ENCODE data around the gene BRMS1.

BRMS1 gene

GRCh38 chr11:66316849-66317251, 28.1 kb downstream of the BRMS1 start, which contains the start of gene CD248:
Gene CD248 (minus strand): TSS chr11:66317044. CDS start chr11:66317027, 17 bp downstream.
- Histone ChIP-seq H3K27me3 (ENCODE audit: insufficient read depth, low read length) (no peaks in the 10 kb centered on the region), H3K4me3 (ENCODE audit: low read depth, low read length, poor library complexity, severe bottlenecking) (peak within 1 kb of the TSS; percentile 19), H3K9me2 (ENCODE audit: low read depth, low read length) (no peaks in the 10 kb centered on the region), H3K4me2 (ENCODE audit: low read length) (peak within 1 kb of the TSS; percentile 65), H3K9me3 (ENCODE audit: low read length) (no peaks in the 10 kb centered on the region), H3K36me3 (ENCODE audit: insufficient read depth, low read length) (no peaks in the 10 kb centered on the region), H3K9ac (ENCODE audit: low read length) (peak within 1 kb of the TSS; percentile 62), H2AFZ (ENCODE audit: low read length) (no peak within 1 kb of the TSS), H3K27ac (ENCODE audit: low read depth, low read length, poor library complexity, severe bottlenecking) (peak within 1 kb of the TSS; percentile 91), H3K79me2 (ENCODE audit: insufficient read depth, low read length) (no peaks in the 10 kb centered on the region), H3K4me1 (ENCODE audit: insufficient read depth, low read length, severe bottlenecking) (peaks cover 40% of the 10 kb centered on the region), H3F3A (ENCODE audit: insufficient read depth, low read length) (no peaks in the 10 kb centered on the region), H4K20me1 (ENCODE audit: insufficient read depth, low read length) (no peaks in the 10 kb centered on the region)
- TF ChIP-seq EZH2 (IDR thresholded peaks at IDR 0.05; ENCODE audit: borderline replicate concordance, low read length) (no peak), CTCF (IDR thresholded peaks at IDR 0.05; ENCODE audit: low read length) (no peak)

GRCh38 chr11:66315921-66316811, 28.7 kb downstream of the BRMS1 start:
- Histone ChIP-seq H3K4me2 (ENCODE audit: low read length) (peak overlapping the region; percentile 65; the same call in 1 of the 2 replicates), H3K79me2 (ENCODE audit: insufficient read depth, low read length) (no peaks in the 10 kb centered on the region), H2AFZ (ENCODE audit: low read length) (no peak overlapping the region), H4K20me1 (ENCODE audit: insufficient read depth, low read length) (no peaks in the 10 kb centered on the region), H3K4me1 (ENCODE audit: insufficient read depth, low read length, severe bottlenecking) (peaks cover 40% of the 10 kb centered on the region), H3K36me3 (ENCODE audit: insufficient read depth, low read length) (no peaks in the 10 kb centered on the region), H3K9me2 (ENCODE audit: low read depth, low read length) (no peaks in the 10 kb centered on the region), H3K27me3 (ENCODE audit: insufficient read depth, low read length) (no peaks in the 10 kb centered on the region), H3K9me3 (ENCODE audit: low read length) (no peaks in the 10 kb centered on the region), H3F3A (ENCODE audit: insufficient read depth, low read length) (no peaks in the 10 kb centered on the region), H3K4me3 (ENCODE audit: low read depth, low read length, poor library complexity, severe bottlenecking) (no peak overlapping the region), H3K27ac (ENCODE audit: low read depth, low read length, poor library complexity, severe bottlenecking) (no peak overlapping the region), H3K9ac (ENCODE audit: low read length) (no peak overlapping the region)
- TF ChIP-seq EZH2 (IDR thresholded peaks at IDR 0.05; ENCODE audit: borderline replicate concordance, low read length) (no peak), CTCF (IDR thresholded peaks at IDR 0.05; ENCODE audit: low read length) (no peak)

- H3K27ac ChIP-seq (ENCODE audit: low read depth, low read length, poor library complexity, severe bottlenecking) = no peak overlapping the region
These were observed 29.4 kb downstream of the BRMS1 start for GRCh38 chr11:66315498-66315885.

More at GRCh38 chr11:66315498-66315885, 29.4 kb downstream of the BRMS1 start:
- Histone ChIP-seq H3K9ac (ENCODE audit: low read length) (no peak overlapping the region), H3K36me3 (ENCODE audit: insufficient read depth, low read length) (no peaks in the 10 kb centered on the region), H3K27me3 (ENCODE audit: insufficient read depth, low read length) (no peaks in the 10 kb centered on the region), H3F3A (ENCODE audit: insufficient read depth, low read length) (no peaks in the 10 kb centered on the region), H4K20me1 (ENCODE audit: insufficient read depth, low read length) (no peaks in the 10 kb centered on the region), H3K4me3 (ENCODE audit: low read depth, low read length, poor library complexity, severe bottlenecking) (no peak overlapping the region), H3K4me1 (ENCODE audit: insufficient read depth, low read length, severe bottlenecking) (peaks cover 40% of the 10 kb centered on the region), H3K4me2 (ENCODE audit: low read length) (no peak overlapping the region), H2AFZ (ENCODE audit: low read length) (no peak overlapping the region), H3K9me2 (ENCODE audit: low read depth, low read length) (no peaks in the 10 kb centered on the region), H3K9me3 (ENCODE audit: low read length) (no peaks in the 10 kb centered on the region), H3K79me2 (ENCODE audit: insufficient read depth, low read length) (no peaks in the 10 kb centered on the region)
- no peak for TF ChIP-seq EZH2 (IDR thresholded peaks at IDR 0.05; ENCODE audit: borderline replicate concordance, low read length)
- TF ChIP-seq CTCF (IDR thresholded peaks at IDR 0.05; ENCODE audit: low read length) = no peak
